Measurements from ENCODE around the gene MICALL2. TPM values are rescaled to one million over a fixed set of nuclear protein-coding genes. Genes with fewer than 3 reads are reported as not detected.

The MICALL2 gene
- total RNA-seq, 1 donor from 2014 or later: 76.5 TPM

DNA sequence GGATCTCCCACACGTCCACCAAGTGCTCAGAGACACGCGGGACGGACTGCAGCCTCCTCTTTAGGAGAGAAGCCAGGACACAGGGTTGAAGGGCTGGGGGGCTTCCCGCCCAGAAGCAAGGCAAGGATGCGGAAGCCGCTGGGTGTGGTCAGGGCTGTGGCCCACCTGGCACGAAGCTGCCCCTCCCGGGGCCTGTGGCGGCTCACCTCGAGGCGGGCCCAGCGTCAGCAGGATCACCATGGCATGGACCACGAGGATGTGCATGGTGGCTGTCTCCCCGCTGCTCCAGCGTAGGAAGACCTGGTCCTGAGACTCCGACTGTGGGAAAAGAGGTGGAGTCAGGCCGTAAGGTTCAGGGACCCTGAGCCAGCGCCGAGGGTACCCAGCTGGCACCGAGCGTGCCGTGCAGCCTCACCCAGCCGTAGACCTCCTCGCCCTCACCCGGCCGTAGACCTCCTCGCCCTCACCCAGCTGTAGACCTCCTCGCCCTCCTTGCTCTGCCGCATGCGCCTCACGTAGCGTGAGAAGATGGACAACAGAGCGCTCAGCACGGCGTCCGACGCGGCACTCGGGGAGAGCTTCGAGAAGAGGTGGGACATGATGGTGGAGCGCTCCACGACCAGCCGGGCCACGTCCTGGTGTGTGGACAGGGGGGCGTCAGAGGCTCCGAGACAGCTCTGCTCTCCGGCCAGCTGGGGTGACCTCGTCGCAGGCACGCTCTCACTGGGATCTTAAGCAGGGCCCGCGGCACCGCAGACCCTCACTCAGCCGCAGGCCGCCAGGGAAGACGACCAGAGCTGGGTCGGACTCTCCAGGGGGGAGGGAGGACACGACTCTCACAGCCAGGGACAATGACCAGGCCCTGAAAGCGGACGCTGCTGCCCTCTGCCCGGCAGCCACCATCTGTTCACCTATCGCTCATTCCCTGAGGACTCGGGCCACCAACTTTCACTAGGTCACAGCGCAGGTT, 24.6 kb upstream of the MICALL2 start:
- Histone ChIP-seq H3K4me3 (no peak overlapping the region), H3K27me3 (no peaks in the 10 kb centered on the region), H3K27ac (no peak overlapping the region), H3K4me1 (no peaks in the 10 kb centered on the region), H3K9me3 (no peaks in the 10 kb centered on the region), H3K36me3 (peaks cover 98 to 100% of the 10 kb centered on the region in 2 donors)
- TF ChIP-seq, protein P1, sequence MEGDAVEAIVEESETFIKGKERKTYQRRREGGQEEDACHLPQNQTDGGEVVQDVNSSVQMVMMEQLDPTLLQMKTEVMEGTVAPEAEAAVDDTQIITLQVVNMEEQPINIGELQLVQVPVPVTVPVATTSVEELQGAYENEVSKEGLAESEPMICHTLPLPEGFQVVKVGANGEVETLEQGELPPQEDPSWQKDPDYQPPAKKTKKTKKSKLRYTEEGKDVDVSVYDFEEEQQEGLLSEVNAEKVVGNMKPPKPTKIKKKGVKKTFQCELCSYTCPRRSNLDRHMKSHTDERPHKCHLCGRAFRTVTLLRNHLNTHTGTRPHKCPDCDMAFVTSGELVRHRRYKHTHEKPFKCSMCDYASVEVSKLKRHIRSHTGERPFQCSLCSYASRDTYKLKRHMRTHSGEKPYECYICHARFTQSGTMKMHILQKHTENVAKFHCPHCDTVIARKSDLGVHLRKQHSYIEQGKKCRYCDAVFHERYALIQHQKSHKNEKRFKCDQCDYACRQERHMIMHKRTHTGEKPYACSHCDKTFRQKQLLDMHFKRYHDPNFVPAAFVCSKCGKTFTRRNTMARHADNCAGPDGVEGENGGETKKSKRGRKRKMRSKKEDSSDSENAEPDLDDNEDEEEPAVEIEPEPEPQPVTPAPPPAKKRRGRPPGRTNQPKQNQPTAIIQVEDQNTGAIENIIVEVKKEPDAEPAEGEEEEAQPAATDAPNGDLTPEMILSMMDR (IDR thresholded peaks at IDR 0.05): no peak
- DNase-seq (ENCODE audit: low spot score in 2 of 2): no peak
- intact Hi-C loops (cut with DNase I): no loop called here

DNA sequence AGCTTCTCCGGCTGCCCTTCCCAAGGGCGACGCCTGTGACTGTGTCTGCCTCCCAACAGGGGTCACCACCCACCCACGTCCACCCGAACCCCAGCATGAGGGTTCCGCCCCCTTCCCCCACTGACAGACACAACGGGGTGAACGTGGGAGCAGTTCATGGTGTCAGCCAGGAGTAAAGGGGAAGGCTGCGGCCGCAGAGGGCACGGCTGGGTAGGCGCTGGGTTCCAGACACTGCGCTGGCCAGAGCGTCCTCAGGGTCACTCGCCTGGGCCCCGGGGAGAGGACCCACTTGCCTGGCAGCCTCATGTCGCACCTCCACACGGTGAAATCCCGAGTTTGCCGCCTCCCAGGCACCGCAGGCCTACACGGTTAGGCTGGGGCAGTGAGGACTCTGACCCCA, 23.8 kb upstream of the MICALL2 start:
- TF ChIP-seq, protein P1 (IDR thresholded peaks at IDR 0.05): no peak
- no peaks in the 10 kb centered on the region for H3K4me1 ChIP-seq
- intact Hi-C loops (cut with DNase I): no loop called here
- no peaks in the 10 kb centered on the region for H3K27me3 ChIP-seq
- H3K36me3 ChIP-seq: peaks cover 98 to 99% of the 10 kb centered on the region in 2 donors
- DNase-seq (ENCODE audit: low spot score in 2 of 2): no peak
- H3K27ac ChIP-seq: no peak overlapping the region
- no peak overlapping the region for H3K4me3 ChIP-seq
- H3K9me3 ChIP-seq: no peaks in the 10 kb centered on the region

DNA sequence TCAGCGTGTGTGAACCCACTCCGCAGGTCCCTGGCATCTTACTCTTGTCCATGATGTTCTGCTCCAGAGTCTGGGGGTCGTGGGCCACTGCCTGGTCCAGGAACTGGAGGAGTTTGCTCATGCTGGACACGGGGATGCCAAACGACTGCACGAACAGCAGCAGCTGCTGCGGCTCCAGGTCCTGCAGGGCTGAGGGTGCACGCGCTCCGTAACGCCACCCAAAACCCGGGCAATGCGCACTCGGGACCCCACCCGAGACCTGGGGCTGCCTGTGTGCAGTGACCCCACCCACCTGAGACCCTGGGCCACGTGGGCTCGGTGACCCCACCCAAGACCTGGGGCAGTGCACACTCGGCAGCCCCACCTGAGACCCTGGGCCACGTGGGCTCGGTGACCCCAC, 22.0 kb upstream of the MICALL2 start:
- Histone ChIP-seq H3K9me3 (no peaks in the 10 kb centered on the region), H3K27me3 (no peaks in the 10 kb centered on the region), H3K4me1 (no peaks in the 10 kb centered on the region), H3K27ac (no peak overlapping the region), H3K4me3 (no peak overlapping the region), H3K36me3 (peaks cover 96 to 99% of the 10 kb centered on the region in 2 donors)
- DNase-seq (ENCODE audit: low spot score in 2 of 2): no peak
- intact Hi-C loops (cut with DNase I): no loop called here
- TF ChIP-seq, protein P1 (IDR thresholded peaks at IDR 0.05): no peak

DNA sequence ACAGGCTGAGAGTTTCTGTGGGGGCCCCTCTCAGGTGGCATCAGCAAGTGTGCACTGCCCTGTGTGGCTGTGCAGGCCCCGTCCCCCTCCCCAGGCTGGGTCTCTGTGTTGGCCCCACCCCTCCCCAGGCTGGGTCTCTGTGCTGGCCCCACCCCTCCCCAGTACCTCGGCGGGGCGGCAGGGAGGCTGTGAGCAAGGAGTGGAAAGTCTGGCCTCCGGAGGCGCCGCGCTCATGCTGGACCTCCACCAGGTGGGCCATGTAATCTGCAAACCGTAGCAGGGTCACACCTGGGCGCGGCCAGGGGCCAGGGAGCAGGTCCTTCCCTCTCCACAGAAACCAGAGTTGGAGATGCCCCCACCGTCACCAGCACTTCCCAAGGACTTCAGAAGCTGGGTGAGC, 21.4 kb upstream of the MICALL2 start:
- Histone ChIP-seq H3K27ac (no peak overlapping the region), H3K4me1 (no peaks in the 10 kb centered on the region), H3K36me3 (peaks cover 96 to 99% of the 10 kb centered on the region in 2 donors), H3K4me3 (no peak overlapping the region), H3K27me3 (no peaks in the 10 kb centered on the region), H3K9me3 (no peaks in the 10 kb centered on the region)
- intact Hi-C loops (cut with DNase I): no loop called here
- DNase-seq (ENCODE audit: low spot score in 2 of 2): no peak
- TF ChIP-seq, protein P1 (IDR thresholded peaks at IDR 0.05): no peak

DNA sequence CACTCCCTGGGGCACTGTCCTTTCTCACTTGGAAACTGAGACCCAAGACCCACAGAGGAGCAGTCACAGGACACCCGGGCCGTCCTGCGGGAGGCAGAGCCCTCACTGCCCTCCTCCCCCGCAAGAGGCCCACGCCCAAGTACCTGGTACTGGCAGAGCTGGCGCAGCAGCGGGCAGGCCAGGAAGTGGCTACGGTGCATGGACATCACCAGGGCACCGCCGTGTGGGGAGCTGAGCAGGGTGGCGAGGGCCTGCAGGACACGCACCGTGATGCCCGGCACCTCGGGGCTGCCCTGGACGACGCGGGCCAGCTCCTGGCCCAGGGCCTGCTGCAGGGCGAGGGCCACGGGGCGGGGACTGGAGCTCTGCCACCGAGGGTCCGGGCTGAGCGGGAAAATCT, 20.0 kb upstream of the MICALL2 start:
- intact Hi-C loops (cut with DNase I): no loop called here
- Histone ChIP-seq H3K9me3 (no peaks in the 10 kb centered on the region), H3K27me3 (no peaks in the 10 kb centered on the region), H3K4me3 (no peak overlapping the region), H3K27ac (no peak overlapping the region), H3K36me3 (peaks cover 93 to 96% of the 10 kb centered on the region in 2 donors), H3K4me1 (no peaks in the 10 kb centered on the region)
- TF ChIP-seq, protein P1 (IDR thresholded peaks at IDR 0.05): no peak
- DNase-seq (ENCODE audit: low spot score in 2 of 2): no peak
